GM04504 (cell line): ENCODE measurements around the gene EFCC1.

ENCODE experiments used
- DNase-seq: peaks from one replicate; pipeline ENCODE4 v3.0.0-alpha.2; 2012; ENCODE audit warnings: low read depth

EFCC1 gene

DNA sequence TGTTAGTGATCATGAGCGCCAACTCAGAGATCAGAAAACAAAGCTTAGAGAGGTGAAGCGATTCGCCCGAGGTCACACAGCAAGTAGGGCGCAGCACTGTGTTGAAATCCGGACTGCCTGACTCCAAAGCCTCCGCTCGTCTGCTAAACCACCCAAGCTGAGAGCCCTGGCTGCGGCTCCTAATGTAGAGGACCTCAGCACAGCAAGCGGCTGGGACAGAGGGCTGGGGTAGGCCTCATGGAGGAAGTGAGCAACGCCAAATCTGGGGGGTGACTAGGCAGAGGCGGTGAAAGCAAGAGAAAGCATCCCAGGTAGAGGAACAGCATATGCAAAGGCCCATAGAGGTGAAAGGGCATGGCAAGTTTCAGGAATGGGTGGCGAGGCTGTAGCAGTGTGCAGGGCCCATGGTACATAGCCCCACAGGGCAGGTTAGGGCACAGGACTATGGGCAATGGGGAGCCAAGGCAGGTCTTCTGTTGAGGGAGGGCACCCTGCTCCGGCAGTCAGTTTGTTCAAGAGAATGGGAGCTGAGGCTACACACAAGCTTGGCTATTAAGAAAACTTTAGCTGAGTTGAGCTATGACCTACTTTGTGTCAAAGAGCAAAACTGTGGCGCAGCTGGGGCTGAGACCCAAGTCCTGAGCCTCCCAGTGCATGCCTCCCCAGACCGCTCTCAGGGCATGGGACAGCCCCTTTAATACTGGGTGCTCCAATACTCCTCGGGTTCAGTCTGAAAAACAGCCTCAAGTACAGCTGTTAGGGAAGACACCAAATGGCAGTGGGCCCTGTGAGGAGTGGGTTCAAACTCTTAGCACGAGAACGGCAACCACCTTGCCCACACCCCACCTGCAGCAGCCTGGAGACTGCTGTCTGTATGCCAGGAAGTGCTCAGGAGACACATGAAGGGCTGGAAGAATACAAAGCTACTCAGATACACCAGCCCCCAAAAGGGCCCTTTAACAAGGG lies 6.2 kb upstream of the EFCC1 start:
- no peak for DNase-seq

DNA sequence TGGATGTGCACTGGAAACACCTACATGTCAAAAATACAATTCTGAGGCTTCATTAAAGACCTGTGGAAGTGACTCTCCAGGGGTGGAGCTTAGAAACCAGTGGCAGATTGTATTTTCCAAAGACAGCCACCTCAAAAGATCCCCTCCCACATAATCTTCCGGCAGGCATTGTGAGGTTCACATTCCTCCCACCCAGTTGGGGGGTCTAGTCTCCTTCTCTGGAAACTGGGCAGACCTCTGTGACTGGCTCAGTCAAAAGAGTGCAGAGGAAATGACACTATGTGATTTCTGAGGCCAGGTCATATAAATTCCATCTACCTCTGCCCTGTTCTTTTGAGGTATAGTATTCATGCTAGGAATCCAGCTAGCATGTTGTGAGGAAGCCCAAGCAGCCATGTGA lies 5.4 kb upstream of the EFCC1 start:
- DNase-seq: no peak

GRCh38 chr3:128996200-128996599 lies 4.9 kb upstream of the EFCC1 start:
- no peak for DNase-seq

- DNase-seq: no peak
Observed at GRCh38 chr3:128996726-128997125, 4.4 kb upstream of the EFCC1 start.

GRCh38 chr3:128997486-128998133 lies 3.5 kb upstream of the EFCC1 start:
- no peak for DNase-seq

- DNase-seq: no peak
Observed at GRCh38 chr3:128998561-128998960, 2.5 kb upstream of the EFCC1 start.

DNA sequence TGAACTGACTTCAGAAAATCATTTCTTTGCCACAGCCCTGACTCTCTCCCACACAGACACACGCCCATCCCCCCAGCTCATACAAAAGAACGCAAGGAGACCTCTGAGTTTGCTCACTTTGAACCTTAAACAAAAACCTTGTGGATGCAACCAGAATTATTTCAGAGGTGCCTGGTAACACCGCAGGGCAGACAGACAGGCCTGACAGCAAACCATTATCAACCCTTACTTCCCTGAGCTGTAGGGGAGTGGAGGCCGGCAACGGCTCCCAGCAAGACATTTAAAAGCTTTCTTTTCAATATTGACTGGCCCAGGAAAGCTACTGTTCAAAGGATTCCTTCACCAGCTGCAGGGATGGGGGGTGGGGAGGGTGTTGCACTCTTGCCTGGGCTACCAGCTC lies 2.0 kb upstream of the EFCC1 start:
- no peak for DNase-seq

GRCh38 chr3:129000742-129001100 lies 383 bp upstream of the EFCC1 start:
- no peak for DNase-seq

GRCh38 chr3:129001806-129002572 lies 885 bp downstream of the EFCC1 start:
- DNase-seq: no peak

GRCh38 chr3:129002573-129003569 lies 1.8 kb downstream of the EFCC1 start:
- no peak for DNase-seq

DNA sequence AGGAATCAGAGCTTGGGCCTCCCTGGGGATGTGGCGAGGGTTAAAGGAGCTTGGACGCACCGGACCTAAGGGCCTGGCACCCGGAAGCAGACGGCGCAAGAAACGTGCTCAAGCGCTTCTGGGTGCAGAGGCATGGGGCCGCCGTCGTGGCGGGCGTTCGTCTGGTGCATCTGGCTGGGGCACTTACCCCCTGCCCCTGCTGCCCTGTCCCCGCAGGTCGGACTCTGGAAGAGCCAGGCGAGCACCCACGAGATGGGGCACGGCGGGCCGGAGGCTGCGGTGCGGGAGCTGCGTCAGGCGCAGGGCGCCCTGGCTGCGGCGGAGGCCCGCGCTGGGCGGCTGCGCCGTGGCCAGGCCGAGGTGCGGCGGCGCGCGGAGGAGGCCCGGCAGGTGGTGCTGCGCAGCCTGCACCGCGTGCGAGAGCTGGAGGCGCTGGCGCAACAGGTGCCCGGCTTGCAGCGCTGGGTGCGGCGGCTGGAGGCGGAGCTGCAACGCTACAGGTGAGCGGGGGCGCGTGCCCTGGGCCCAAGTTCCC lies 2.5 kb downstream of the EFCC1 start:
- no peak for DNase-seq

DNA sequence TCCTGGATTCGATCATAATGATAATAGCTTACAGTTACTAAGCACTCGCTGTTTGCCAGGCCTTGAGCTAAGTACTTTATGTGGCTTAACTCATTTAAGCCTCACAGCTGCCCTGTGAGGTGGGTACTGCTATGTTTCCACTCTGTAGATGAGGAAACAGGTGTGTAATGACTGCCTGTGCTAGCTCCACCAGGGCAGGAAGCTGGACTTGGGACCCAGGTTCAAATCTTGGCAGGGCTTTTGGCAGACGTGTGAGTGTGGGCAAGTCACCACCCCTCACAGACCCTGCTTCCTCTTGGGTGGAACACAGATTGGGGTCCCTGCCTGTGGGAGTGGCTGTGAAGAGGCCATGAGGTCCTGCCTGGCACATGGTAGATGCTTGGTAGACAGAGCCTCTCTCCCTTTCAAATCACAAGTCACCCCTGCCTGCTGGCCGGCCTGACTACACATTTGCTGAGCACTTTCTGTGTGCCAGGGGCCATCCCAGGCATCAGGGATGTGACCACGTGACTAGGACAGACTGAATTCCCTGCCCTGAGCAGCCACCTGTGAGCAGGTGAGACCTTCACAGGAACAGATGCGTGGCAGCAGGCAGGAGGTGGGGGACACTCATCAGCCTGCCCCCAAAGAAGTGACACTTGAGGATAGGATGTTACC lies 3.7 kb downstream of the EFCC1 start:
- DNase-seq: no peak

GRCh38 chr3:129005526-129006303 lies 4.6 kb downstream of the EFCC1 start:
- no peak for DNase-seq

DNA sequence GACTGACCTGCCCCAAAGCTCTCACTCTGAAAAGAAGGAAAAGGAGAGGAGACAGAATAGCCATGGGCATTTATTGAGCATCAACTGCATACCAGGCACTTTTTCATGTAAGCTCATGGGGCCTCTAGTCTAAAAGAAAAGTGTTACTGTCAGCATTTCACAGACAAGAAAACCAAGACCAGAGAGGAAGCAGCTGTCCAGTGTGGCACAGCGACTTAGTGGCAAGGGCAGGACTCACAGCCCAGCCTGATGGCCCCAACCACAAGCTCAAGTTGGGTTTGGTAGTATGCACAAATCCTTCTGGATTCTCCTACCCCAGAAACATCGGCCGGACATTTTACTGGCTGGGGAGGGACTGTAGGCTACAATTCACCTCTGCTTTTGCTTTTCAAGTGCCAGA lies 5.8 kb downstream of the EFCC1 start:
- no peak for DNase-seq

DNA sequence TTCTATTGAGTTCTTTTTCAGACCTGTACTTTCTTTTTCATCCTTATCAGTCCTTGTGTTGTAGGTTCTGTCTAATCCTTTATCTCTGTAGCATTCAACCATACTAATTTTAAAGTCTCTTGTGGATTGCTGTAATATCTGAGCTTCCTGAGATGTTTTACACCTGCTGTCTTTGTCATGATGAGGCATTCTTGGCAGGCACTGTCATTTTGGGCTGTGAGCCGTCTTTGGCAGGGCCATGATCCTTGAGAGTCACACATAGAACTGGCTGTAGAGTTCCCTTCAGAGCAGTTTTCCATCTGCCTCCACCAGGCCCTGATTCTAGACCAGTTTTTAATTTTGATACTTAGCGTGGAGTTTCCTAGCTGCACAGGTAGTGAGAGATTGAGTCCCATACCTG lies 6.7 kb downstream of the EFCC1 start:
- DNase-seq: no peak

DNA sequence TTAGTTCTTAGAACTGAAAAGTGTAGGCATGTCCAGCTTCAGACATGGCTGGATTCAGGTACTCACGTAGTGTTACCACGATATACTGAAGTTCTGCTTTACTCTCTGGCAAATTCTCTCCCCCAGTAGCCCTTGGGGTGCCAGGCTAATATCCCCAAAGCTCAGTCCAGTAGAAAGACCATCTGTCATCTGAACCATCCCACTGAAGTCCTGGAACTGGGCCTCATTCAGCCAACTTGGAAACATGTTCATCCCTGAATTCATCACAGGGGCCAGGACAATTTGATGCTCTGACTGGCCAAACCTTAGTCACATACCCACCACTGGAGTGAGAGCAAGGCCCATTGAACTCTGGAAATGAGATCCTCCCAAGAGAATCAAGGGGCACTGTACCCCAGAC lies 8.2 kb downstream of the EFCC1 start:
- DNase-seq: no peak

DNA sequence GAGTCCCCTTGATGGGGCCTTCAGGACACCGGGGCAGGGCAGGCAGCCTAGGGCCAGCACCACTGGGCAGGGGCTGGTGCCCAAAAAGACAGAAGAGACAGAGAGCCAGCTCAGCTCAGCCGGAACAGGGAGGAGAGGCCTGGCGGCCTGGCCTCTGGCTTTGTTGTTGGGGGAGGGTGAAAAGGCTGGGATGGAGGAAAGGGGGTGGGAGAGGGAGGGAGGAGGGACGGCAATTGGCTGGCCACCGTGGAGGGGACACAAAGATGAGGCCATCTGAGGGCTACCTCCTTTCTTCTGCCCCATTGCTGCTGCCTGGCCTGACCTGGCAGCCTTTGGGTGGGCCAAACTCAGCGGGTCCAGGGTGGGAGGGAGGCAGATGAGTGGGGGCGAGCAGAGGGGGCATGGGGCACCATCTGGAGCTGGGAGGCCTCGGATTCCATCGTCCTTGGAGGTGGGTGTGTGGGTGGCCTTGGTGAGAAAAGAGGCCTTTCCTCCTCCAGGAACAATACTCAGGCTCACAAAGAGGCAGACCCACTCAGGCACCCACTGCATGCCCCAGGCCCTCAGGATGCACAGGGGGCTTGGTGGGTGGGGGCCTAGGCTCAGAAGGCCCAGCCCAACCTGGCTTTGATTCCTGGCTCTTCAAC lies 9.3 kb downstream of the EFCC1 start:
- no peak for DNase-seq

DNA sequence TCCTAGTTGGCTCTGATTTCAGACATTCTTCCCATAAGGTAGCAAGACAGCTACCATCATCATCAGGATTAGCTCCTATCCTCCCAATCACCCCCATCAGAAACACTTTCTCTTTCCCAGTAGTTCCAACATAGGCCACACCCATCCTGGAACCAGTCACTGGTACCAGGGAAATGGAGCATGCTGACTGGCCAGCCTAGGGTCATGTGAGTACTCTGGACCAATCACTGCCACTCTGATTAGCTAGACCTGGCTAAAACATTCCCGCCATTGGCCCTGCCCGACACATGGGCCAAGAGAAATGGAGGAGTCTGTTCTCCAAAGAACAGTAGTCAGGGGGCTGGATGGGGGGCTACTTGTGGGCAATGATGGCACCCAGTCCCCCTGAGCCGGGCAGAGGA lies 12.4 kb downstream of the EFCC1 start:
- no peak for DNase-seq

DNA sequence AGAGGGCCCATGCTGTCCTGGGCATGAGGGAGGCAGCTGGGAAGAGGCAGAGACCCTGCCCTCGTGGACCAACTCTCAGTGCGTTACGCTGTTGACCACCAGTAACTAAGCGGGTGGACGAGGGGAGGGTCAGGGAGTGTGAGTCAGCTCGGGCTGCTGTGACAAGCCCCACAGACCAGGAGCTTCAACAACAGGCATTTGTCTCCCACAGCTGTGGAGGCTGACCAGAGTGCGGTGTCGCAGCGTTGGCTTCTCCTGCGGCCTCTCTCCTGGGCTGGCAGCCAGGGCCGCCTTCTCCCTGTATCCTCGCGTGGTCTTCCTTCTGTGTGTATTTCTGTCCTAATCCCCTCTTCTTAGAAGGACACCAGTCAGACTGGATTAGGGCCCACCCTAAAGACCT lies 13.0 kb downstream of the EFCC1 start:
- DNase-seq: no peak
